OCI-LY1 (cell line): ENCODE data around the gene C13orf46.

ENCODE experiments used
- H2AFZ ChIP-seq: fragments of 200-600 bp; sonication (generic), shearing (Covaris generic); 2 replicates; pipeline ENCODE4 v1.6.0; 2014; ENCODE audit warnings: antibody characterized with exemption, mild to moderate bottlenecking, low read length
- H3F3A ChIP-seq: fragments of 200-600 bp; sonication (generic), shearing (Covaris generic); 2 replicates; pipeline ENCODE4 v1.6.0; 2014; ENCODE audit warnings: mild to moderate bottlenecking, antibody characterized with exemption, low read length, moderate library complexity; ENCODE audit not compliant: insufficient read depth
- H3K27ac ChIP-seq: fragments of 200-600 bp; sonication (generic); 2 replicates; pipeline ENCODE4 v1.5.1; 2014; ENCODE audit warnings: low read length, mixed run types, mild to moderate bottlenecking, low read depth; ENCODE audit not compliant: poor library complexity, severe bottlenecking
- H3K27me3 ChIP-seq: fragments of 200-600 bp; sonication (generic); 2 replicates; pipeline ENCODE4 v1.6.0; 2014; ENCODE audit warnings: antibody characterized with exemption, mild to moderate bottlenecking, low read length, moderate library complexity; ENCODE audit not compliant: insufficient read depth
- H3K36me3 ChIP-seq: fragments of 200-600 bp; sonication (generic); 2 replicates; pipeline ENCODE4 v1.6.1; 2014; ENCODE audit warnings: mild to moderate bottlenecking, antibody characterized with exemption, low read length, moderate library complexity, mixed read lengths; ENCODE audit not compliant: insufficient read depth
- H3K4me1 ChIP-seq: fragments of 200-600 bp; sonication (generic); 2 replicates; pipeline ENCODE4 v1.5.1; 2014; ENCODE audit warnings: mild to moderate bottlenecking, low read length, moderate library complexity; ENCODE audit not compliant: insufficient read depth, severe bottlenecking
- H3K4me2 ChIP-seq: fragments of 200-600 bp; sonication (generic), shearing (Covaris generic); 2 replicates; pipeline ENCODE4 v1.6.1; 2014; ENCODE audit warnings: low read length
- H3K4me3 ChIP-seq: fragments of 200-600 bp; sonication (generic); 2 replicates; pipeline ENCODE4 v1.5.1; 2014; ENCODE audit warnings: low read length, low read depth, mild to moderate bottlenecking, mixed read lengths; ENCODE audit not compliant: poor library complexity, severe bottlenecking
- H3K79me2 ChIP-seq: fragments of 200-600 bp; shearing (Covaris generic); 2 replicates; pipeline ENCODE4 v1.6.1; 2016; ENCODE audit warnings: mixed run types, low read length, mixed read lengths; ENCODE audit not compliant: insufficient read depth
- H3K9ac ChIP-seq: fragments of 200-600 bp; sonication (generic), shearing (Covaris generic); 2 replicates; pipeline ENCODE4 v1.6.1; 2014; ENCODE audit warnings: mild to moderate bottlenecking, low read length, mixed read lengths
- H3K9me2 ChIP-seq: fragments of 200-600 bp; sonication (generic), shearing (Covaris generic); 2 replicates; pipeline ENCODE4 v1.6.1; 2014; ENCODE audit warnings: low read depth, mild to moderate bottlenecking, low read length, mixed read lengths
- H3K9me3 ChIP-seq: fragments of 200-600 bp; shearing (Covaris generic); 2 replicates; pipeline ENCODE4 v1.6.1; 2014; ENCODE audit warnings: low read length, mixed read lengths
- H4K20me1 ChIP-seq: fragments of 200-600 bp; sonication (generic), shearing (Covaris generic); 2 replicates; pipeline ENCODE4 v1.6.0; 2016; ENCODE audit warnings: mild to moderate bottlenecking, low read length; ENCODE audit not compliant: insufficient read depth
- CTCF ChIP-seq: fragments of 200-600 bp; sonication (generic), shearing (Covaris generic); IDR thresholded peaks from 2 replicates; pipeline ENCODE4 v1.5.1; 2017; ENCODE audit warnings: mild to moderate bottlenecking, antibody characterized with exemption, low read length, moderate library complexity, mixed read lengths
- EZH2 ChIP-seq: fragments of 200-600 bp; sonication (generic), shearing (Covaris generic); IDR thresholded peaks from 2 replicates; pipeline ENCODE4 v1.8.0; 2017; ENCODE audit warnings: borderline replicate concordance, mixed run types, mild to moderate bottlenecking, antibody characterized with exemption, low read length, moderate library complexity, mixed read lengths

The C13orf46 gene

GRCh38 chr13:113937527-113938180 is 36.2 kb downstream of the C13orf46 start:
- Histone ChIP-seq H2AFZ (no peak overlapping the region), H3K4me2 (no peak overlapping the region), H3K4me3 (no peak overlapping the region)

GRCh38 chr13:113937073-113937472 is 36.8 kb downstream of the C13orf46 start:
- Histone ChIP-seq H3K79me2 (no peaks in the 10 kb centered on the region), H2AFZ (no peak overlapping the region), H3K27ac (no peak overlapping the region), H3K9ac (no peak overlapping the region), H3K27me3 (peaks cover 19% of the 10 kb centered on the region), H3F3A (no peaks in the 10 kb centered on the region), H3K4me3 (no peak overlapping the region), H3K9me2 (no peaks in the 10 kb centered on the region), H3K4me1 (no peaks in the 10 kb centered on the region), H4K20me1 (no peaks in the 10 kb centered on the region), H3K9me3 (no peaks in the 10 kb centered on the region), H3K4me2 (no peak overlapping the region), H3K36me3 (no peaks in the 10 kb centered on the region)
- no peak for TF ChIP-seq EZH2
- no peak for TF ChIP-seq CTCF

More at GRCh38 chr13:113937527-113938180, 36.2 kb downstream of the C13orf46 start:
- no peak for TF ChIP-seq EZH2
- no peak for TF ChIP-seq CTCF
- no peaks in the 10 kb centered on the region for H3K9me3 ChIP-seq
- H3K79me2 ChIP-seq: no peaks in the 10 kb centered on the region
- no peak overlapping the region for H3K27ac ChIP-seq
- no peaks in the 10 kb centered on the region for H3K9me2 ChIP-seq
- no peaks in the 10 kb centered on the region for H3K36me3 ChIP-seq
- no peaks in the 10 kb centered on the region for H4K20me1 ChIP-seq
- H3K4me1 ChIP-seq: no peaks in the 10 kb centered on the region
- H3F3A ChIP-seq: no peaks in the 10 kb centered on the region
- peaks cover 15% of the 10 kb centered on the region for H3K27me3 ChIP-seq
- no peak overlapping the region for H3K9ac ChIP-seq

- no peaks in the 10 kb centered on the region for H3K4me1 ChIP-seq
- H3K79me2 ChIP-seq: no peaks in the 10 kb centered on the region
- no peak overlapping the region for H2AFZ ChIP-seq
- H3F3A ChIP-seq: no peaks in the 10 kb centered on the region
- no peak overlapping the region for H3K27ac ChIP-seq
- H3K36me3 ChIP-seq: no peaks in the 10 kb centered on the region
- no peak overlapping the region for H3K4me2 ChIP-seq
- no peaks in the 10 kb centered on the region for H3K9me3 ChIP-seq
- no peak for TF ChIP-seq EZH2
- no peak for TF ChIP-seq CTCF
- H3K27me3 ChIP-seq: peaks cover 21% of the 10 kb centered on the region
- H3K9ac ChIP-seq: no peak overlapping the region
- H3K9me2 ChIP-seq: no peaks in the 10 kb centered on the region
- no peak overlapping the region for H3K4me3 ChIP-seq
- H4K20me1 ChIP-seq: no peaks in the 10 kb centered on the region
Observed at GRCh38 chr13:113936166-113936965, 37.5 kb downstream of the C13orf46 start.
